ENCODE data around the gene HOMER3.

Gene HOMER3

DNA sequence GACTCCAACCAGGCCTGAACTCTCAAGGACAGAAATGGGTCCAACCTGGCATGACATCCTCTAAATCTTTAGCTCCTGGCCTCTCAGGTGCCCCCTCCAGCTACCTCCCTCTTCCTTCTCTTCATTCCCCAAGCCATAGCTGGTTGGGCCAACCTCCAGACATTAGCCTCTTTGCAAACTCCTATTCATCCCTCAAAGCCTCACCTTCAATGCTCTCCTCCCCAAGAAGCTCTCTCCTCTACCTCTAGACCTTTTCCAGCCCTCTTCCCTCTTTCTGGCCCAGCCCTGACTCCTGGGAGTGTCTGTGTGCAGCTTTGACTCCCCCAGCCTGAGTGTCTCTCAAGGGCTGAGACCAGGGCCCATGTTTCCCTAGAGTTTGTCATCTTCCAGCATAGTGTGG lies 5.3 kb upstream of the HOMER3 start:
- FAIRE-seq: no peak
- TF ChIP-seq POLR2A (IDR thresholded peaks at IDR 0.05; ENCODE audit: low read depth, low read length): no peak
- no peak for DNase-seq (ENCODE audit: insufficient read length, low spot score)

DNA sequence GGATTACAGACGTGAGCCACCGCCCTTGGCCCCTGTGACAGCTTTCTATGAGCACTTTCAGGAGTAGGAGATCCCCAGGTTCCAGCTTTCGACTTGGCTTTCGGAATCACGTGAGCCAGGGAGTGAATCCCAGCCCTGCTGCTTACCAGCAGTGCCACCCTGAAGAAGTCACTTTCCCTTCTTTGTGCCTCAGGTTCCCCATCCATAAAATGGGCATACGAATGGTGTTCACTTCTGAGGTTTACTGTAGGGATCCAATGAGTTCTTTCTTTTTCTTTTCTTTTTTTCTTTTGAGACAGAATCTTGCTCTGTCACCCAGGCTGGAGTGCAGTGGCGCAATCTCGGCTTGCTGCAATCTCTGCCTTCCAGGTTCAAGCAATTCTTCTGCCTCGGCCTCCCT lies 4.3 kb upstream of the HOMER3 start:
- FAIRE-seq (no peak), DNase-seq (ENCODE audit: insufficient read length, low spot score) (no peak)
- TF ChIP-seq POLR2A (IDR thresholded peaks at IDR 0.05; ENCODE audit: low read depth, low read length): no peak

DNA sequence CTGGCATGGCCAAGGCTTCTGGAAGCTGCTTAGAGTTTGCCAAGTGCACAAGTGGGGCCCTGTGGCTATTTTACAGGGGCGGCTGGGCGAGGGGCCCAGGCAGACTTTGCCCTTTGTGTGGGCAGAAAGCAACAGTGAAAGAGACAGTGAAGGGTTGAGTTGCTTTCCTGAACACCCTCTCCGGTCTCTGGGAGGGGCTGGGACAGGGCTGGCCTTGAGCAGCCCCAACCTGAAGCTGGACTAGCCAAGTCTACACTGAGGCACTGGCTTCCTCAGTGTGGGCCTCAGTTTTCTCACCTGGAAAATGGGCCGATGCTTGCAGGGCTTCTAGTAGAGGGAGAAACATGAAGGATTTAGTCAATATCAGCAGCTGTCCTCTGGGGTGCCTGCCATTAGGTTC lies 2.4 kb upstream of the HOMER3 start:
- DNase-seq (ENCODE audit: insufficient read length, low spot score): no peak
- no peak for TF ChIP-seq POLR2A (IDR thresholded peaks at IDR 0.05; ENCODE audit: low read depth, low read length)
- no peak for FAIRE-seq

DNA sequence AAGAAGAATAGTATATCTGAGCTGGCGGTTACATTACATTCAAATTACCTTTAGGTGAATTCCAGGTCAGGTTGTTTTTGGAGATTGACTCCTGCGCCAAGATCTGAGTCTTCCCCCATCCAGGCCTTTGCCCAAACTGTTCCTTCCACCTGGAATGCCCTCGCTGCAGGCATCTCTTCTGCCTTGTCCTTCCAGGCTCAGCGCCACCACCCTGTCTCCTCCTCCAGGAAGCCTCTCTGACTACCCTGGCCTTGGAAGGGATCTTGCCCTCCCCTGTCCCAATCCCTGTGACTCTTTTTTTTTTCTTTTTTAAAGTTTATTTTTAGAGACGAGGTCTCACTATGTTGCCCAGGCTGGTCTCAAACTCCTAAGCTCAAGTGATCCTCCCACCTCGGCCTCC lies 1.7 kb upstream of the HOMER3 start:
- no peak for DNase-seq (ENCODE audit: insufficient read length, low spot score)
- no peak for FAIRE-seq
- no peak for TF ChIP-seq POLR2A (IDR thresholded peaks at IDR 0.05; ENCODE audit: low read depth, low read length)

DNA sequence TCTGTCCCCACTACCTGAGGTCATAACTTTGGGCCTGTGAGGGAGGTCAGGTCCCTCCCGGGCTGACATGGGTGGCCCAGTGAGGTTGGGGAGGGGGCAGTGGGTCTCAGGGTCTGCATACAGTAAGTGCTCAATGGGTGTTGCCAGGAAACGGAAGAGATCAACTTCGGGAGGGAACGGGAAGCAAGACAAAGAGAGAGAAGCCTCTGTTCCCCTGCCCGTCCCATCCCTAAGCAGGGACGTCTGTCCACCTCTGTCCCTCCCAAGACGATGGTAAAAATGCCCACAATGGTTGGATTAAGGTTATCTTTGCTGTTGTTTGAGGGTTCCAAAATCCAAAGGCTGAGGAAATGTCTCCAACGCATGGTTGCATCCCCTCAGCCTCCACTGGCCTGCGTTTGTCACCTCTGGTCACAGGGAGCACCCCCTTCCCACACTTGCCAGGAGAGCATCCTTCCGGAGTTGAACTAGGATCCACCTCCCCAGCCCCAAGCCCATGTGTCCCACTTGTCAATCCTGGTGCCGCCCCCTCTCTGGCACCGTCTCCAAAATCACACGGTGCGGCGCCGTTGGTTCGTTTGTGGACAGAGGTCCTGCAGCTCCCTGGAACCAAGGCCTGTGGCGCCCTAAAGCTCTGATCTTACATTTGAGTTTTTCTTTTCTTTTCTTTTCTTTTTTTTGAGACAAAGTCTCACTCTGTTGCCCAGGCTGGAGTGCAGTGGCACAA lies 774 bp upstream of the HOMER3 start:
- DNase-seq (ENCODE audit: insufficient read length, low spot score) (no peak), FAIRE-seq (no peak)
- TF ChIP-seq POLR2A (IDR thresholded peaks at IDR 0.05; ENCODE audit: low read depth, low read length): no peak

DNA sequence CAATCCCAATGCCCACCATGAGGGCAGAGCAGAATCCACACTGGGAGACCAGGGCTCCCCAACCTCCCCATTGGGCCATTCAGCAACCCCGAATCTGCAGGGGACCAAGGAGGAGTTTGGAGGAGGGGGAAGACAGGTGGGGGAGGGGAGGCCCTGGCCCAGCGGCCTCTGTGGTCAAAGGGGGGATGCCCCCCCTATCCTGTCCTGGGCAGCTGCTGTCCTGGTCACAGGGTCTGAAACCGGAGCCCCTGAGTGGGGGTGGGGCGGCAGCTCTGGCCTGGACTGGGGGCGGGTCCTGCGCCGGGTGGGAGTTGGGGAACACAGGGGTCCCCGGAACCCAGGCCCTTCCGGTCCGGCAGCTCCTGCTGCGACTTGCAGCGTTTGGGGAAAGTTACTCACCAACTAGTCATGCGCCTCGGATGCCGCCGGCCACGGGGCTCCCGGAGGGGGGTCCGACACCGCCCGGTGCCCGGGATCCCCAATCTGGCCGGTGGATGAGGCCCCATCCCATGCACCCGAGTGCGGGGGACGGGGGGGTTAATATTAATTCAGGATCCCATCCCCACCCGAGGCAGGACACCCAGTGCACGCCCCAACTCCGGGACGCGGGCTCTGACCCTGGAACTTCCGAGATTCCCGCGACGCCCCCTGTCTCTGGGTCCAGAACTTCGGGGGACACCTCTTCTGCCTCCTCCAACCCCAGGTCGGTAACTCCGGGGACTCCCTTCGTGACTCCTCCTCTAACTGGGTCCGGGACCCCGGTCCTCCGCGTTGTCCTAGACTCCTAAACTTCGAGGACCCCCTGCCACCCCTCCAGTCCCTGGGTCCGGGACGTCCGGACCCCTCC lies 872 bp downstream of the HOMER3 start:
- DNase-seq (ENCODE audit: insufficient read length, low spot score) (peak; percentile 88), FAIRE-seq (no peak)
- no peak for TF ChIP-seq POLR2A (IDR thresholded peaks at IDR 0.05; ENCODE audit: low read depth, low read length)

DNA sequence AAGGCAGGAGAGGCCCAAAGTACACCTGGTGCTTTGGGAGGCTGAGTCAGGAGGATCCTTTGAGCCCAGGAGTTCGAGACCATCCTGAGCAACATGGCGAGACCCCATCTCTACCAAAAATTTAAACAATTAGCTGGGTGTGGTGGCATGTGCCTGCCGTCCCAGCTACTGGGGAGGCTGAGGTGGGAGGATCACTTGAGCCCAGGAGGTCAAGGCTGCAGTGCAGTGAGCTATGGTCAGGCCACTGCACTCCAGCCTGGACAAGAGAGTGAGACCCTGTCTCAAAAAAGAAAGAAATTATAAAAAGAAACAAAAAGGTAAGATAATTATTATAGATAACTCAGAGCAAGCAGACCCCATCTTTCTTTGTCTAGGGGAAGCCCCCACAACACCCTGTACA lies 1.9 kb downstream of the HOMER3 start:
- DNase-seq (ENCODE audit: insufficient read length, low spot score) (no peak), FAIRE-seq (no peak)
- TF ChIP-seq POLR2A (IDR thresholded peaks at IDR 0.05; ENCODE audit: low read depth, low read length): no peak

DNA sequence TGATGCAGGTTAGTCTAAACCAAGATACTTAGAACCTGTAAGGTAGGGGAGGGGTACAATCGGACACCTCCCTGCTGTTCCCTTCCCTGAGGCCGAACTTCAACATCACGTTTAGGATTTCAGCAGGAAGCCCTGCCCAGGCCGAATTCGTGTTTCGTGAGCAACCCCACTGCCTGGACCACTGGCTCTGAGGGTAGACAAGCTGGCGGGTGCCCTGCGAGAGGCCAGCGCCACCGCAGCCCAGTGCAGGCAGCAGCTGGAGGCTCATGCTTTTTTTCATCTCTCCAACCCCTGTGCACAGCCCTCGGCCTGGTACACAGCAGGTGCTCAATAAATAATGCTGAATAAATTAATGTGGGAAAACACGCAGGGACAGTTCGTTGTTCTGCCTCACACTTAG lies 7.7 kb downstream of the HOMER3 start:
- DNase-seq (ENCODE audit: insufficient read length, low spot score): no peak
- no peak for TF ChIP-seq POLR2A (IDR thresholded peaks at IDR 0.05; ENCODE audit: low read depth, low read length)
- no peak for FAIRE-seq

DNA sequence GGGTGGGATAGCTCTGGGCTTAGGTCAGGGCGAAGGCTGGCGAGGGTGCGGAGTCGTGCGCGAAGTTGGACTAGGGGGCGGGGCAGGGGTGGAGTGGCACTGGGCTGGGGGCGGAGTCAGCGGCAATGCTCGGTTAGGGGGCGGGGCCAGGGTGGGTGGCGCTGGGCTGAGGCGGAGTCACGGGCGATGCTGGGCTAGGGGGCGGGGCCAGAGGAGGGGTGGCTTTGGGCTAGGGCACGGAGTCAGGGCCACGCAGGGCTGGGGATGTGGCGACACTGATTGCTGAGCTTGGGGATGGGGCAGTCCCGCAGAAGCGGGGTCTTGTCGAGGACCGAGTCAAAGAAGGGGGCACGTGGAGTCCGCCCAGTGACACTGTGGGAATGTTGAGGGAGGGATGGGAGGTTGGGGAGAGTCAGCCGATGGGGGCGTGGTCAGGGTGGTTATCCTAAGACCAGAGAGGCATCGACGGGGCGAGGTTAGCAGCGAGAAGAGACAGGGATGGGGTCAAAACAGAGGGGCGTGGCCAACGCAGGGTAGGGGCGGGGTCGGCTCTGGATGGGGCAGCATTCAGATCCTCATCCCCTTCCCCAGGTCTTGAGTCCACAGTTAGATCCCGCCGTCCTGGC lies 8.7 kb downstream of the HOMER3 start:
- no peak for FAIRE-seq
- no peak for TF ChIP-seq POLR2A (IDR thresholded peaks at IDR 0.05; ENCODE audit: low read depth, low read length)
- no peak for DNase-seq (ENCODE audit: insufficient read length, low spot score)

DNA sequence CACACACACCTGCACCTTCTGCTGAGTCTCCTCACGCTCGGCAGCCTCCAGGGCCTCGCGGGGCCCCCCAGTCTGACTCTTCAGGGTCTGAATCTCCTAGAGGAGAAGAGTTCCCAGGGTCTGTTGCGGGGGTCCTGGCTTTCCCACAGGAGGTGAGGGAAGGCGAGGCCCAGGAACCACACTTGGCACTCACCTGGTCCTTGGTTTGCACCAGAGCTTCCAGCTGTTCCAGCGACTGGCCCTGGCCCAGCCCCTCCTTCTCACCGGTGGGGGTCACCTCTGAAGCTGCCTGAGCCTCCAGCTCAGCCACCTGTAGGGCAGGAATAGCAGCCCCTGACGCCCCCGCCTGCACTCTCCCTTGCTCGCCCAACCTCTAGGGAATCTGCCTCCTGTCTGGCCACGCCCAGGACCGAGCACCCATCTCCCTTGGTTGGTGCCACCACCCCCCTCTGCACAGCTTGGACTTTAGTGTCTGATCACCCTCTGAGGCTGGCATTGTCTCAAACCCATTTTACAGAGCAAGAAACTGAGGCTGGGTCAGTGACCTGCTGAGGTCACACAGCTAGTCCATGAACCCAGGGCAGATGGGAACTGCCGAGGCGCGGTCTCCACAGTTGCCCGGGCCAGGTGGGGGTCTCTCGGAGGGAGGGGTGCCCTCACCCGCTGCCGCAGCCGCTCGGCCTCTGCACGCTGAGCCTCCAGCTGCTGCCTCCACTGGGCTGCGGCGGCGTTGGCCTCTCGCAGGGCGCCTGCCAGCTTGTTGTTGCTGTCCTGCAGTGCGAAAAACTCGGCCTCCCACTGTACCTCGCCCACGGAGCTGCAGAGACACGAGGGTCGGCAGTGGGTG lies 9.5 kb downstream of the HOMER3 start:
- DNase-seq (ENCODE audit: insufficient read length, low spot score): no peak
- FAIRE-seq: no peak
- no peak for TF ChIP-seq POLR2A (IDR thresholded peaks at IDR 0.05; ENCODE audit: low read depth, low read length)

DNA sequence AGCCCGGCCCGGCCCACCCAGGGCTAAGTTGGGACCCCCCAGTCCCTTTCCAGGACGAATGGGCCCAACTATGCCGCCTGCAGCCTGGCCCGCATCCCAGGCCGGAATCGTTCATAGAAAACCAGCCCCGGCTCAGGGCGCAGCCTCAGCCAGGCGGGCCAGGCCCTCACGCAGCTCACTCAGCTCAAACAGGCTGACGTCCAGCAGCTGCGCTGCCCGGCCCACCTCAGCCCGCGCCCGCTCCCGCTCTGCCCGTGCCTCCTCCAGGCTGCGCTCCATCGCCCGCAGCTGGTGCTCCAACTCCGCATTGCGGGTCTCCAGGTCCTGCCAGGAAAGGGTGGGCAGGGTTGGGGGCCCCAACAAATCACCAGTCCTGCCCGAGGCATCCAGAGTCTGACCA lies 11.7 kb downstream of the HOMER3 start:
- no peak for DNase-seq (ENCODE audit: insufficient read length, low spot score)
- FAIRE-seq: no peak
- TF ChIP-seq POLR2A (IDR thresholded peaks at IDR 0.05; ENCODE audit: low read depth, low read length): no peak

DNA sequence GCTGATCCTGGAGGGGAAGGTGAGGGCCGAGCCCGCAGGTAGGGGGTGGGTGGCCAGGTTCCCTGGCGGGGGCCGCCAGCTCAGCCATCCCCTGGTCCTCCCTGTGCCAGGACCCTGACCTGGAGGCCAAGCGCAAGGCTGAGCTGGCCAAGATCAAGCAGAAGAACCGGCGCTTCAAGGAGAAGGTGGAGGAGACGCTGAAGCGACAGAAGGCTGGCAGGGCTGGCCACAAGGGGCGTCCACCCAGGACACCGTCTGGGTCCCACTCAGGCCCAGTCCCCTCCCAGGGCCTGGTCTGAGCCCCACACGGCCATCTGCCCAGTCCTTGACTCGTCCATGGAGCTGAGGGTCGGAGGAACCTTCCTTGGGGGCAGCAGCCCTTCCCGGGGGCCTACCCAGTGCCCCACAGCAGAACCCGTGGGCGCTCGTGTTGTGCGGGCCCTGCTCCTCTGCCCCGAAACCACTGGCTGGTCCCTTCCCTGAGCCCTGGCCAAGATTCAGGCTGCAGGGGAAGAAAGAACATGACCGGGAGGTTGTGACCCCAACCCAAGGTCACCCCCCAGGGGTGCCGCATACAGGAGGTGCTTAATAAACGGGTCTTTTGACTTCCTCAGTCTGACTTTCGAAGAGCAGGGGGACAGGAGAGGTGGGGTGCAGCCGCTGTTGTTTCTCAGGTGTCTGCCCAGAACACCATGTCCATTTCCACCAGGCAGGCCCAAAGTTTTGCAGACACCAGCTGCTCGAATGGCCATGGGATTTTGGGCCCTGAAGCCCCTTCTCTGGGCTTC lies 12.8 kb downstream of the HOMER3 start:
- FAIRE-seq (no peak), DNase-seq (ENCODE audit: insufficient read length, low spot score) (no peak)
- no peak for TF ChIP-seq POLR2A (IDR thresholded peaks at IDR 0.05; ENCODE audit: low read depth, low read length)

DNA sequence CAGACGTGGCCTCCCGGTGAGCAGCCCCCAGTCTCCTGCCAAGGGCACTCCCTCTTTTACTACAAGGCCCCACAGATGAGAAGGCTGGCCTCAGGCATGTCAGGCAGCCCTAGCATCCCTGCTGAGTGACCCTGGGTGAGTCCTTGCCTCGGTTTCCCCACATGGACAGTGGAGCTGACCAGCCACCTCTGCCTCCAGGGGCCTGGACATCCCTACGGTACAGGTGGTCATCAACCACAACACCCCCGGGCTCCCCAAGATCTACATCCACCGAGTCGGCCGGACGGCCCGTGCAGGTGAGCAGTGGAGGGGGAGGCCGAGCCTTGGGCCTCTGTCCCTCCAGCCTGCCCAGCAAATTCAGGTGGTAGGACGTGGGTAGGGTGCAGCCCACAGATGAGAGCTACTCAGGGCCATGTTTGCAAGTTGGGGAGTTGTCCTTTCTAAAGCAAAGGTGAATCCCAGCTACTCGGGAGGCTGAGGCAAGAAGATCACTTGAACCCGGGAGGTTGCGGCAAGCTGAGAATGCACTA lies 16.3 kb downstream of the HOMER3 start:
- DNase-seq (ENCODE audit: insufficient read length, low spot score) (no peak), FAIRE-seq (no peak)
- no peak for TF ChIP-seq POLR2A (IDR thresholded peaks at IDR 0.05; ENCODE audit: low read depth, low read length)
